ENCODE data around the gene TTYH3. TPM values are rescaled to one million over a fixed set of nuclear protein-coding genes. Genes with fewer than 3 reads are reported as not detected.

TTYH3 gene
- total RNA-seq, 1 experiment from 2014 or later, result 178 TPM

- CTCF ChIA-PET, result interaction anchor here (0.7 to 3.1 kb wide), 4 partner anchors 18 to 37 kb away, joined by 3 to 20 read pairs (median 4); no protein-coding TSS in a partner anchor
Measured at GRCh38 chr7:2633538-2634266, 1.9 kb downstream of the TTYH3 start.

GRCh38 chr7:2634267-2635145 is 2.7 kb downstream of the TTYH3 start:
- Mint-ChIP-seq H3K4me1 (peaks cover 23% of the 10 kb centered on the region), H3K4me3 (peak overlapping the region; percentile 86), H3K27ac (peak overlapping the region; percentile 87), H3K27me3 (ENCODE audit: low read depth) (no peaks in the 10 kb centered on the region), H3K36me3 (no peaks in the 10 kb centered on the region), H3K9me3 (no peaks in the 10 kb centered on the region)
- ATAC-seq, result no peak
- DNase-seq (ENCODE audit: low spot score), result no peak
- POLR2A ChIA-PET, result interaction anchor here (1.8 kb wide), 1 partner anchor 21 kb away, joined by 6 read pairs; no protein-coding TSS in a partner anchor
- TF ChIP-seq IRF2 (CRISPR knock-in tag; IDR thresholded peaks at IDR 0.05; ENCODE audit: borderline replicate concordance, low read depth) (no peak), ESRRA (CRISPR knock-in tag; IDR thresholded peaks at IDR 0.05; ENCODE audit: borderline replicate concordance) (no peak), ZBTB21 (CRISPR knock-in tag; IDR thresholded peaks at IDR 0.05; ENCODE audit: borderline replicate concordance) (no peak), ZNF396 (CRISPR knock-in tag; IDR thresholded peaks at IDR 0.05; ENCODE audit: borderline replicate concordance) (no peak), PRDM15 (CRISPR knock-in tag; IDR thresholded peaks at IDR 0.05) (no peak), ZMAT4 (CRISPR knock-in tag; IDR thresholded peaks at IDR 0.05) (no peak)
- CTCF ChIA-PET, result interaction anchor here (0.9 kb wide), 1 partner anchor 17 kb away, joined by 3 read pairs; no protein-coding TSS in a partner anchor

More at GRCh38 chr7:2633538-2634266, 1.9 kb downstream of the TTYH3 start:
- no peak for TF ChIP-seq HMGXB4 (CRISPR knock-in tag; IDR thresholded peaks at IDR 0.05)
- peak; percentile 61 for TF ChIP-seq ZNF423 (CRISPR knock-in tag; IDR thresholded peaks at IDR 0.05)
- 0 out of 2 replicates have a peak, but pooled peaks have one; percentile 11 for TF ChIP-seq USF1 (CRISPR knock-in tag; IDR thresholded peaks at IDR 0.05)
- H3K36me3 Mint-ChIP-seq, result no peaks in the 10 kb centered on the region
- peak overlapping the region; percentile 86 for H3K4me3 Mint-ChIP-seq
- POLR2A ChIA-PET, result interaction anchor here (0.8 to 2.9 kb wide), 3 partner anchors 8 to 20 kb away, joined by 5 to 16 read pairs (median 6); no protein-coding TSS in a partner anchor
- peaks cover under 1% of the 10 kb centered on the region; the same call in 1 of the 2 replicates for H3K27me3 Mint-ChIP-seq (ENCODE audit: low read depth)
- ATAC-seq (no peak), DNase-seq (ENCODE audit: low spot score) (no peak)
- no peaks in the 10 kb centered on the region for H3K9me3 Mint-ChIP-seq
- peaks cover 23% of the 10 kb centered on the region for H3K4me1 Mint-ChIP-seq
- H3K27ac Mint-ChIP-seq, result peak overlapping the region; percentile 87

GRCh38 chr7:2635148-2635668 is 3.4 kb downstream of the TTYH3 start:
- H3K27ac Mint-ChIP-seq, result peak overlapping the region; percentile 83
- POLR2A ChIA-PET, result interaction anchor here (1.5 kb wide), 1 partner anchor 10 kb away, joined by 3 read pairs; no protein-coding TSS in a partner anchor
- H3K9me3 Mint-ChIP-seq, result no peaks in the 10 kb centered on the region
- H3K27me3 Mint-ChIP-seq (ENCODE audit: low read depth), result no peaks in the 10 kb centered on the region
- no peaks in the 10 kb centered on the region for H3K36me3 Mint-ChIP-seq
- no peak overlapping the region; the same call in 1 of the 2 replicates for H3K4me3 Mint-ChIP-seq
- DNase-seq (ENCODE audit: low spot score), result no peak
- TF ChIP-seq ZNF121 (CRISPR knock-in tag; IDR thresholded peaks at IDR 0.05) (peak; percentile 97), CREM (CRISPR knock-in tag; IDR thresholded peaks at IDR 0.05) (no peak), OVOL2 (CRISPR knock-in tag; IDR thresholded peaks at IDR 0.05; ENCODE audit: borderline replicate concordance) (no peak), SMAD4 (CRISPR knock-in tag; IDR thresholded peaks at IDR 0.05) (no peak), TEAD1 (CRISPR knock-in tag; IDR thresholded peaks at IDR 0.05) (no peak)
- H3K4me1 Mint-ChIP-seq, result peaks cover 23% of the 10 kb centered on the region
- ATAC-seq, result no peak
- CTCF ChIA-PET, result interaction anchor here (1.2 kb wide), 1 partner anchor 10 kb away, joined by 4 read pairs; no protein-coding TSS in a partner anchor
